K562 (cell line): Measurements from ENCODE around the gene CDC45.
"Not testable (repeated sequence)": the region's sequence is repeated elsewhere in the genome, so short reads cannot be mapped to it uniquely, and the experiment has no call there.

Experiments
- CC2D1A ChIP-seq: fragments of 450-650 bp; IDR thresholded peaks from 2 replicates; pipeline ENCODE4 v1.6.1; 2017; ENCODE audit warnings: mild to moderate bottlenecking
- CTCF ChIP-seq, 3 experiments: IDR thresholded peaks in 2 of 3; conservative IDR thresholded peaks in 1 of 3; 2 replicates each; pipeline ENCODE4 v1.5.1; 2011 to 2012; ENCODE audit warnings: low read length in 3 of 3, mild to moderate bottlenecking in 3 of 3, control low read depth in 2 of 3, improper control_type of control experiment in 1 of 3, inconsistent platforms in 1 of 3, low read depth in 1 of 3, mixed read lengths in 1 of 3, moderate library complexity in 1 of 3; ENCODE audit not compliant: insufficient read depth in 2 of 3
- FOXP1 ChIP-seq: sonication (generic); formaldehyde crosslinking; IDR thresholded peaks from 2 replicates; pipeline ENCODE4 v1.8.0; 2022; ENCODE audit warnings: mild to moderate bottlenecking, missing genetic modification reagents
- PHF20 ChIP-seq: fragments of 450-650 bp; IDR thresholded peaks from 2 replicates; pipeline ENCODE4 v1.6.1; 2018; ENCODE audit not compliant: partially characterized antibody
- POLR2A ChIP-seq: fragments of 450-650 bp; conservative IDR thresholded peaks from 2 replicates; pipeline ENCODE4 v1.6.1; 2016

- not testable (repeated sequence) for TF ChIP-seq POLR2A; PHF20; FOXP1; CTCF (IDR thresholded peaks at IDR 0.05 in 2 of 3, conservative IDR thresholded peaks at IDR 0.05 in 1 of 3; ENCODE audit: insufficient read depth in 2 of 3, low read depth in 1 of 3, low read length in 3 of 3); CC2D1A
Measured at GRCh38 chr22:19531327-19531726, 51.6 kb downstream of the CDC45 start.
